ENCODE results near the gene CDC20B. TPM values are rescaled to one million over a fixed set of nuclear protein-coding genes. Genes with fewer than 3 reads are reported as not detected.

The CDC20B gene, protein sequence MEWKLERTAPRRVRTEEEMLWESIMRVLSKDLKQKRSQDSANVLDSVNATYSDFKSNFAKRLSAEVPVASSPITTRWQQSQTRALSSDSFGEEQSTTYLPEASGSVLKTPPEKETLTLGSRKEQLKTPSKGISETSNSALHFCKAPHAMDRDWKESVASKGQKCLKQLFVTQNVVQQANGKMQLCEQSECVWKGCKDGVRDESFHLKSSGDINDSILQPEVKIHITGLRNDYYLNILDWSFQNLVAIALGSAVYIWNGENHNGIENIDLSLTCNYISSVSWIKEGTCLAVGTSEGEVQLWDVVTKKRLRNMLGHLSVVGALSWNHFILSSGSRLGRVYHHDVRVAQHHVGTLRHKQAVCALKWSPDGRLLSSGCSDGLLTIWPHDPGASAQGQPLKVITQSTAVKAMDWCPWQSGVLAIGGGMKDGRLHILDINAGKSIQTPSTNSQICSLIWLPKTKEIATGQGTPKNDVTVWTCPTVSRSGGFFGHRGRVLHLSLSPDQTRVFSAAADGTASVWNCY
- not detected in 2 replicates for total RNA-seq

DNA sequence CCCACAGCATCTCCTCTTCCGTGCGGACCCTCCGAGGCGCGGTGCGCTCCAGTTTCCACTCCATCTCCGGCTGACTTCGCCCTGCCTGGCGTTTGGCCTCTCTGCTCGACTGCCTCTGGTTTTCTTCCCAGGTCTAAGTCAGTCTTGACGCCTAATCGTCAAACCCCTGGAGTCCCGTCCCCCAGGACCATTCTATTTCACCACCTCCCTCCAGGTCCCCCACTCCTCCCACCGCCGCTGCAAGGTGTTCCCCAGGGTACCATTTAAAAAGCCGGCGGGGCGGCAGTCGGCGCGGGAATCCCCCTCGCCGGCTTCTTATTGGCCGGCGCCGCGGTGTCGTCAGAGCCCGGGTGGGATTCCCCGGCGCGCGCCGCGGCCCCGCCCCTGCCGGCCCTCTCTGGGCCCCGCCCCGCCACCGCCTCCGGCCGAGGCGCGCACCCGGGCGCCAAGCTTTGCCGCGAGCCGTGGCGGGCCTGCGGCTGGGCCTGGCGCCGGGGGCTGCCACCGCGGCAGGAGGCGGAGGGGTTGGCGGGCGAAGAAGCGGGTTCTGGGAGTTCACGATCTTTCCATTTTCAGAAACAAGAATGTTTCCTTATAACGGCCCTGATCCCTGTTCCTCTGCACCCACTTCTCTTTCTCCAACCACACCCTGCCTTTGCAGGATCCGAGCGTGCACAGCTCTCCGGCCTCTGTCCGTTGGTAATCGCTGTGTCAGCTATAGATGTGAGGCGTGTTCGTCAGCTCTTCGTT is at the start of gene CDC20B:
TSS of gene CDC20B (minus strand) at position 241 of the 750 bp plus-strand sequence. CDS start at position 64, 177 bp downstream.

DNA sequence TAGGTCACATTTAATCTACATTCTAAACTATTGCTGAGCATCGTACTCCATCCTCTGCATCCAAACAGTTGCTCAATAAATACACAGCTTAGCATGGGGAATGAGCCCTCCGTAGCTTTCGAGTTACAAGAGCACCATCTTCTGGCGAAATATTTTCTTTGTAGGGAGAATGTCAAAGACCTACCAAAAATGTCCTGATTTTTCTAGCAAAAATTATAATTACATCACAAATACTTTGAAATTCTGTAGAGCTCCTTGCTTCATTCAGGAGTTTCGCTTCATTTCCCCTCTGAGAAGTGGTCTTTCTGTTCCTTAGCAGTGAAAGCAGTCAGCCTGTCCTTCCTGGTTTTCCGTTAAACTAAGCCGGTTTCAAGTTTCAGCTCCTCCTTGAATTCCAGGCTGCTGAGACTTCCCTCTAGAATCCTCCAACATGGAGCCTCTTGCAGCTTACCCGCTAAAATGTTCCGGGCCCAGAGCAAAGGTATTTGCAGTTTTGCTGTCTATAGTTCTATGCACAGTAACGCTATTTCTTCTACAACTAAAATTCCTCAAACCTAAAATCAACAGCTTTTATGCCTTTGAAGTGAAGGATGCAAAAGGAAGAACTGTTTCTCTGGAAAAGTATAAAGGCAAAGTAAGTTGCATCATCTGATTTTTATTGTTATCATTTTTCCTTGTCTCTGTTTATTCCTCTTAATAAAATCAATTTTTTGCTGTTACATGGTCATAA is 13.0 kb downstream of the CDC20B start, which contains the start of gene GPX8:
TSS of gene GPX8 (plus strand) at position 409 of the 730 bp plus-strand sequence. CDS start at position 431, 22 bp downstream.

DNA sequence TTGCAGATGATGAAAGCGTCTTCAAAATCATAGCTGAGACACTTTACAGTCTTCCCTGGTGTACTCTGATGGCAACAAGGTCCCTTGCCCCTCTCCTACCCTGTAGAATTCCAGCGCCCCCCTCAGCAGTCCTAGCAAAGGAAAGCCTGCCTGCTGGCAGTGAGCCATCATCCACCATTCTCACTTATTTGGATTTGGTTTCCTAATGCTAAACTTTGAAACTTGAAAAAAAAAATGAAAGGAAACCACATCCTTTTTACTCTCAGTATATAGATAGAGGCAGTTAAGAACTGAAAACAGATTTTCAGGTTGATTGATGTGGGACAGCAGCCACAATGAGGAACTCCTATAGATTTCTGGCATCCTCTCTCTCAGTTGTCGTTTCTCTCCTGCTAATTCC is 70.6 kb downstream of the CDC20B start, which contains the start of gene GZMA:
TSS of gene GZMA (plus strand) at position 299 of the 400 bp plus-strand sequence. CDS start at position 336, 37 bp downstream.

Small RNA genes within 50 kb of the gene (small RNA-seq; reads per million reads assigned to genes)
- not detected for gene MIR449A
- gene MIR449B, result not detected
- gene MIR449C, result not detected

Other genes starting within 250 kb of the CDC20B start
- 0.22 TPM in 1 of 2 replicates, not detected in the other for gene ESM1, start 187.6 kb downstream of the CDC20B start, total RNA-seq
- not detected in 2 replicates for gene GZMK, start 148.9 kb downstream of the CDC20B start, total RNA-seq
- gene GZMA, start 70.5 kb downstream of the CDC20B start, total RNA-seq, result not detected in 2 replicates
- 101 and 120 TPM in 2 replicates for gene GPX8, start 13.0 kb downstream of the CDC20B start, total RNA-seq
- not detected in 2 replicates for gene MCIDAS, start 54.1 kb upstream of the CDC20B start, total RNA-seq
- 0.33 TPM in 1 of 2 replicates, not detected in the other for gene CCNO, start 60.4 kb upstream of the CDC20B start, total RNA-seq
- 20.8 and 25.5 TPM in 2 replicates for gene DHX29, start 134.5 kb upstream of the CDC20B start, total RNA-seq
- 46.4 and 58.9 TPM in 2 replicates for gene MTREX, start 134.8 kb upstream of the CDC20B start, total RNA-seq